Transverse colon (tissue), 3 donors: ENCODE data around the gene ETV4.

Source experiments
- POLR2A ChIP-seq: fragments of 450-650 bp; IDR thresholded peaks from one replicate; pipeline ENCODE4 v1.6.1; 2016; ENCODE audit warnings: antibody characterized with exemption, mild to moderate bottlenecking, moderate library complexity
- TF ChIP-seq, protein P1 (sequence below), 5 experiments: fragments of 200-600 bp in 3 of 5; fragments of 450-650 bp in 2 of 5; sonication (generic) in 3 of 5; IDR thresholded peaks; 1 replicate in 2 of 5; 2 replicates in 3 of 5; pipeline ENCODE4 v1.5.1; 2016 to 2017; ENCODE audit warnings: antibody characterized with exemption in 5 of 5, inconsistent platforms in 3 of 5, mild to moderate bottlenecking in 2 of 5, moderate library complexity in 1 of 5

DNA sequence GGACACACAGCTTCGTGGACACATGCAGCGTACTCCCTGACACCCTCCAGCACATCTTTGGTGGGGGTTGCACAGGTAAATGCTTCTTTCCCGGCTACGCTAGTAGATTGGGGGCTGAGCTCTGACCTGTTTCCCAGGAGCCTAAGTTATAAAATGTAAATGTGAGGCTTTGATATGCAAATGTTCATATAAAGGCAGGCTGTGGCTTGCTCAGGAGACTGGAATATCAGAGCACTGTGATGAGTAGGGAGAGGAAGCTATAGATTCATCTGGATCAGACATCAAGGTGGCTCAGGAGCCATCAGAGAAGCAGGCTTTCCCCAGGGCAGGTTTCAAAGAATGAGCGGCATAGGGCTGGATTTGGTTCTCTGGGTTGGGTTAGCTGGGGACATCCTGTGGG is 3.4 kb upstream of the ETV4 start:
- TF ChIP-seq, protein P1, sequence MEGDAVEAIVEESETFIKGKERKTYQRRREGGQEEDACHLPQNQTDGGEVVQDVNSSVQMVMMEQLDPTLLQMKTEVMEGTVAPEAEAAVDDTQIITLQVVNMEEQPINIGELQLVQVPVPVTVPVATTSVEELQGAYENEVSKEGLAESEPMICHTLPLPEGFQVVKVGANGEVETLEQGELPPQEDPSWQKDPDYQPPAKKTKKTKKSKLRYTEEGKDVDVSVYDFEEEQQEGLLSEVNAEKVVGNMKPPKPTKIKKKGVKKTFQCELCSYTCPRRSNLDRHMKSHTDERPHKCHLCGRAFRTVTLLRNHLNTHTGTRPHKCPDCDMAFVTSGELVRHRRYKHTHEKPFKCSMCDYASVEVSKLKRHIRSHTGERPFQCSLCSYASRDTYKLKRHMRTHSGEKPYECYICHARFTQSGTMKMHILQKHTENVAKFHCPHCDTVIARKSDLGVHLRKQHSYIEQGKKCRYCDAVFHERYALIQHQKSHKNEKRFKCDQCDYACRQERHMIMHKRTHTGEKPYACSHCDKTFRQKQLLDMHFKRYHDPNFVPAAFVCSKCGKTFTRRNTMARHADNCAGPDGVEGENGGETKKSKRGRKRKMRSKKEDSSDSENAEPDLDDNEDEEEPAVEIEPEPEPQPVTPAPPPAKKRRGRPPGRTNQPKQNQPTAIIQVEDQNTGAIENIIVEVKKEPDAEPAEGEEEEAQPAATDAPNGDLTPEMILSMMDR (IDR thresholded peaks at IDR 0.05): no peak
- no peak for TF ChIP-seq POLR2A
